NCI-H2227 (cell line): Measurements from ENCODE around the gene TSC22D2.

Source experiments
- DNase-seq: peaks from one replicate; lab custom pipeline; 2025; ENCODE audit not compliant: unreplicated experiment; lab: John Stamatoyannopoulos, UW

The TSC22D2 gene

DNA sequence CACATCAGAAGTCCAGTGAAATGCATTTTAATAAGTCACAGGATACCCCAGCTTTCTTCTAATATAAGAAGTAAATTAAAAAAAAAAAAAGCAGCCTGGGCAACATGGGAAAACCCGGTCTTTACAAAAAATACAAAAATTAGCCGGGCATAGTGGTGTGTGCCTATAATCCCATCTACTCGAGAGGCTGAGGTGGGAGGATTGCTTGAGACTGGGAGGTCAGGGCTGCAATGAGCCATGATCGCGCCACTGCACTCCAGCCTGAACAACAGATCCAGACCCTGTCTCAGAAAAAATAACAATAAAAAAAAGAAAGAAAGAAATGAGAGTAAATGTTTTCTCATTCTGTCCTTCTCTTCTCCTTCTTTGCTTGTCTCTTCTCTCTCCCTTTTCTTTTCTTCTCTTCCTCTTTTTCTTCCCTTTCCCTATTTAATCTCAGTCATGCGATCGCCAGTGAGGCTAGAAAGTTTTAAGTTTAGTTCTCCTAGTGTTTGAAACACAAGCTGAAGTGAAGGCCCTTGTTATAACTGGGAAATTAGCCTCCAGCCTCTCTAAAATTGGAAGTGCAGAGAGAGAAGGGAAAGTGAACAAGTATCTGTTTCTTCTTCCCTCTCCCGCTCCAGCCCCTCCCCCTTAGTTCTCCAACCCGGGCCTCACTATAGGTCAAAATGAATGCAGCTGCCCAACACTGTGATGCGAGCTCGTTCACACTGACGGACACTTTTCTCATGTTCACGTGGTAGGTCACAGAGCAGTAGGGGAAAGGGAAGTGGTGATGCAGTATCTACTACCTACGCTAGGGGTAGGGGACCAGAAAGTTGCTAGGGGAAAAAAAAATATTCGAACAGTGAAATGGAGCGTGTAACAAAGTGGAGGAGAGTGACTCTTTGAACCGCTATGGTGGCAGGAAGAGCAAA, 23.5 kb upstream of the TSC22D2 start:
- DNase-seq, result peak; percentile 76

DNA sequence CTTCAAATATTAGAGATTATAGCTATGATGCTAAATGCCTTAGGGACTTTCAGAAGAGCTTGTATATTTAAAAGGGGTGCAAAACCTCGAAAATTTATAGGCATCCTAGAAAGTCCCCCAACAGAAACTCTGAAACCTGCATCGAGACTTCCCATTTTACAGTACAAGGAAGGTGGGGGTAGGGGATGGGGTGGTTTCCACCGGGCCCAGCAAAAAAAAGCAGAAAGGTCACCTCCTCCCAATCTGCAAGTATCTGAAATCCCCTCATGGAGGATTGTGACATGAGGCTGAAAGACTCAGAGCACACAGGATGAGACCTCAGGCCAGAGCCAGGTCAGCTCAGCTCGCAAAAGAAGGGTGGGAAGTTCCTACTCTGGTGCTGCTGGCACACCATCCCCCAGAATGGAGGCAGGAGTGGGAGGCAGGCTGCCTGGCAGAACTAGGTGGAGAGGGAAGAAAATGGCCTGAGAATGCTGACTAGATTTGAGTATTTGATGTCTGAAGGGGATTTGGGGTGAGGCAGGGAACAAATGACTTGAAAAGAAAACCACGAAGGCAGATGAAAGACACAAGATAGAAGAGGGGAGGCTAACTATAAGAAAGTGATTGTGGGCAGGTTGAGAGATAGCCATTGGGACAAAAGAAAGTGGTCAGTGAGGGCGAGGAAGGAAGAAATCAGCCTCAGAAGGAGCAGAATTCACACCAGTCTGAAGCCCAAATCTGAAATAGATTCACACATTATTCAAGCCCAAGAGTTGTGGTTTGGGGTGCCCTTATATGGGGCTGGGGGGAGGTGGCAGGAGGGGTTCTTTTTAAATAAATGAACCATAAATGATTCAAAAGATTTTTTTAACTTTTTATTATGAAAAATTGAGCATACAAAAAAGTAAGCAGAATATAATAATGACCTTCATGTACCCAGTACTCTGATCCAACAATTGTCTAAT, 22.5 kb upstream of the TSC22D2 start:
- no peak for DNase-seq

DNA sequence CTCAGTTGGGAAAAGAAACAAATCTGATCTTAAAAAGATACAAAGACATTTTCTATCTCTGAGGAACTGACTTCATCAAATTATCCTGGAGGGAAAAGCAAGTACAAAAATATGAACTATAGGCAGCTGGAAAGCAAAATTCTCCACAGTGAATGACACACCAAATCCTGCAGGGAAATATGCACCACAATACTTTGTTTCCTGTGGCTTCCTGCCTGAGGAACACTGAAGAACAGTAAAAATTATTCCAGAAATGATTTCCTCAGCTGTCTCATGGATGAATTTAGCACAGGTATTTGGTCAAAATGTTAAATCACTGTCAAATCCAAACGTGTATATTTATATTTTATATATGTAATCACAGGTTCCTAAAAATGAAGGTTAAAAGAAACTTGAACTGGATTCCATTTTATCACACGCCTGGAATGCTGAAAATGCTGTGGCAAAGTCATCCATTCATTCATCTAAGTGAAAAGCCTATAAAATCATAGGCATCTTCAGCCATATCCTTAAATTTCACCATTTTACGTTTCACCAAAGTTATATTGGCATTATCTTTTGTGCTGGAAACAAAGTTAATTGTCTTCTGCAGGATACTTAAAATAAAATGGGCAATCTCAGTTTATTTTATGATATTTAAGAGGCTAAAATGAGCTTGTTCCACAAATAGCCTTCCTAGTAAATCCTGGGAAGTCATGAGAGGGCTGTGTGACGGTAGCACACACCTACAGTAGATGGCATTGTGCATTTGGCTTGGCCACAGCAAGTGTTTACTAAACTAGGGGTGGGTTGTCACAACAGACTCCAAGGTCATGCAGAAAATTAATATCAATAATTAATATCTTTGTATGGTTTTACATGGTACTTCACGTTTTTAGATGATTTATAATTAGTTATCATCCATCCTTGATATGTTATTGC, 19.3 kb upstream of the TSC22D2 start:
- DNase-seq, result no peak

DNA sequence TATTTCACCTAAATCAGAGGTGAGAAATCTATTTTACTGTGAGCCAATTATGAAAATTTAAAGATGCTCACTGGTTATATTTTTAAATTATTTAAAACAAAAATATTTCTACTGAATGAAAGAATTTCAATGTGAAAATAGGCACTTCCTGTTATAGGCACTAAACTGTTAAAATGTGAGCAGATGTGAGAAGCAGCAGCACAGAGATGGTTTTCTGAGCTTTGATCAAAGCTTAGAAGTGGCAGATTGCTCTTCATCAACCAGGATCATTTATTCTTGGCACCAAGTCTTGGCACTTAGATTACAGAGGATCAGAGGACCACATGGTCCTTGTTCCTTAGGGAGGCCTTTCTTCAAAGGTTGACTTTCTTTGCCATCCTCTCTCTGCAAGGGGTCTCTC, 18.0 kb upstream of the TSC22D2 start:
- no peak for DNase-seq

DNA sequence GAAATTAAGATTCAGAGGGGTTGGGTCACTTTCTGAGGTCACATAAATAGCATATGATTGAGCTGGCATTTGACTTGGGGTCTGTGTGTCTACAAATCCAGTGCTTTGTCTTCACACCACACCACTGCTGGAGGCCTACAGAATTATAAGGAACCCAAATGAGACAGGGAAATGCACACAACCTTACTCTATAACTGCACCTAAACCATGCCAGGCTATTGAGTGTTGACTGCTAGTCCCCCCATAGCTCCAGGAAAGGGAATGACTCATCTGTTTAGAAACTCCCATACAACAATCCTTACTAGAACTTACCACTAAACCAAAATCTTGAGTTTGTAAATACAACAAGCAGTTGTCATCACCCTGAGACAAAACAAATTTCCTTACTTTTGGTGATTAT, 16.9 kb upstream of the TSC22D2 start:
- DNase-seq, result no peak

DNA sequence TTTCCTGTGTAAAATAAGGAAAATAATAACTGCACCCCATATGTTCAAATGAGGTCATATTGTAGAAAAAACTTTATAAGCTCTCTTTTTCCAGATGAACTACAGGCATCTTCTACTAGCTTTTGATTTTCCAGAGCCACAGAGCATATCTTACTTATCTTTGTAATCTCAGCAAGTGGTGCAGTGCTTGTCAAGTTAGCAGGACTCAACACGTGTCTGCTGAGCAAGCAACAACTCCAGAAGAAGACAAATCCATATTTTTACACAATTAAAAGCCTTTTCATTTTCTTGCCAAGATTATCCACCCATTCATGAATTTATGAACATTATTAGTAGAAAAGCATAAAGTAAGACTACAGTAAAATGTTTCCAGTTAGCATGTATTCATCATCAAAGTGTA, 14.4 kb upstream of the TSC22D2 start:
- no peak for DNase-seq

DNA sequence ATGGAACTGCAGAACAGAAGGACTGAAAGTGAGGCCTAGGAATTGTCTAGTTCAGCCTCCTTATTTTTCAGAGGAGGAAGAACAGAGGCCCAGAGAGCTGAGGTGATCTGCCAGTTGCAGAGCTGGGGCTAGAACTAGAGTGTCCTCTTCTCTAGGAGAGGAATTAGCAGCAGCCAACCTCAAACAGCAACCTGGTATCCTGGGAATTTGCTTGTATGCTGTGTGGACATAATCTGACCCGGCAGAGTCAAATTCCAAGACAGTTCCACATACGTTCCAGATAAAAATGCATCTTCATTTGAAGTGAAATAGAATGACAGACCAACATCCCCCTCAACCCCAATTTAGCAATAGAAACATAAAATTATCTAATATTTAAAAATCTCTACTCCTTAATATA, 13.5 kb upstream of the TSC22D2 start:
- DNase-seq, result no peak

DNA sequence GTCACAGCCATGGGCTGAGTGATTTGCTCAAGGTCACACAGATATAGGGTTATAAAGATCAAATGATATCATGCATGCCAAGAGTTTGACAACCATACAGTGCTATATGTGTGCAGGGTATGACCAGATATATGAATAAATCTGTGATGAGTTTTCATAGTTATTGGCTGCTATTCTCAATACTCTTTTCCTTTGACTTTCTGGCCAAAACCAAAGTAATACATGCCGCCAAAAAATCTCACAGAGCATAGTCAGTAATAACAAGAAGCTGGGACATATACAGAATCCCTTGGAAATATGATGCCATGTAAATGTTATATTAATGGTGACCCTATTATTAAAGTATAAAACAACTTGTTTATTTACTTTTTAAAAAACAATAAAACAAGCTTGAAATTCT, 11.6 kb upstream of the TSC22D2 start:
- DNase-seq, result no peak

DNA sequence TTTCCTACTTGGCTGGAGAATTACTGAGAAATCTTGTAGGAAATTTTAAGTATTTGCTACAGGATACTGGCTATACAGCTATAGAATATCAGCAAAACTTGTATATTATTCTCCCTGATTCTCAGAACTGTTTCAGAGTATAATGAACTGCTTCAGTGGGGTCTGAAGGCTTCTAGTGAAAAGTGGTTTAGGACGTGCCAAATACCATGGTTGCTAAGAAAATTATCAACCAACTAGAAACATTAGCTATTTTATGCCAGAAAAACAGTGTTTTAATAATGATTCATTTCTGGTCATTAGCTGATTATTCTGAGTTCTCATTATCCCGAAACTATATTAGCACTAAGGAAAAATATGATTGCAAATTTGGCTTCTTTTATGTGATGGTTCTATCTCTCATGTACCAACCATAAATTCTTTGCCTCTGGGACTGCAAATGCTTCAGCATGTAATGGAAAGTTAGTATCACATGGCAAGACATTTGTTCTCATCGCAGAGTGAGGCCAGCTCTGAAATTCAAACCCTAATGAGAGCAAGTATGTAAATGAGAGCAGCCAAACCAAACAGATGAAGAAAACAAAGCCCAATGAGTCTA, 11.0 kb upstream of the TSC22D2 start:
- no peak for DNase-seq

DNA sequence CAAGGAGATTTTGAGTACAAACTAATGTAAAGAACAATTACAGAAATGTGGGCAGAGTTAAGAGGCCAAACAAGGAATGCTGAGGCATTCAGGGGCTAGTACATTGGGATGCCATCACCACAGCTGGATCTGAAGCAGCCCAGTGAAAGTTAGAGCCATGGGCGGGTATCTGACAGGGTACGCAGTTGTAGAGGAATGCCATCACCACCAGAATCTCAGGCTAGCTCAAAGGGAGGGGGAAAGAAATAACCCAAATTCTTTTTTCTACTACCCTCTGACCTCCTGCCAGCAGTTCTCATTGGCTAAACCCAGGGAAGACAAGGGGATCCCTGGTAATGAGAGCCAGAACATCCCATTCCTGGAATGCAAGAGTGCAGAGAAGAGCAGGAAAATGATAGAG, 9.0 kb upstream of the TSC22D2 start:
- DNase-seq, result no peak

DNA sequence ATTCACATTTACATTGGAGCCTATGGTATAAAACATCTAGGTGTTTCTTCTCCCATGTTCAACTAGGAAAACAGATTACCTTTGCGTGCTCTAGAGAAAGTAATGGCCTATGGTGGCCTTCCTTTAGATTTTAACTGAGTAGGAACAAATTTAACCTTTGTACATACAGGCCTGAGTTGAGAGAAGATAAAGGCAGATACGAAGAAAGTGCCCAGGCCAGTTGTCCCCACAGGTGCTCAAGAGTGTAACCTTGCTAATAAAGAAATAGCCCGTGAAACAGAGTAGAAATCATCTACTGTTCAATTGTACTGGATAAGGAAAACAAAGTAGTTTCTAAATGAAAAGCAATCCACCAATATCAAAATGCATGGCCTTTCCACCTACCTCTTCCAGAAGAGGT, 6.8 kb upstream of the TSC22D2 start:
- DNase-seq, result no peak

DNA sequence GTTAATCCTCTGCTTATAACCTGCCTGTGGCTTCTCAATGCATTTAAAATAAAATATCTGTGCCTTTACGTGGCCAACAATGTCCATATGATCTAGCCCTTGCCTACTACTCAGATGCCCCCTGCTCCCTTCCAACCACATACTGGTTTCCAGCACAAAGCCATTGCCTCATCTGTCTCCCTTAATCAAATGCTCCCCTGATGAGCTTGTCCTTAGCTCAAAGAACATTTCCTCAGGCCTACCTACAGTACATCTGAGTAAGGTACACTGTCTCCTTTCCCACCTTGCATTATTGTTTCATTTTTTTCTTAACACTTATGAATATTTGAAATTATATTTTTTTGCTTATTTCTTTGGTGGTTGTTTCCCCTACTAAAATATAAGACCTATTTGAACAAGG, 5.9 kb upstream of the TSC22D2 start:
- DNase-seq, result no peak

DNA sequence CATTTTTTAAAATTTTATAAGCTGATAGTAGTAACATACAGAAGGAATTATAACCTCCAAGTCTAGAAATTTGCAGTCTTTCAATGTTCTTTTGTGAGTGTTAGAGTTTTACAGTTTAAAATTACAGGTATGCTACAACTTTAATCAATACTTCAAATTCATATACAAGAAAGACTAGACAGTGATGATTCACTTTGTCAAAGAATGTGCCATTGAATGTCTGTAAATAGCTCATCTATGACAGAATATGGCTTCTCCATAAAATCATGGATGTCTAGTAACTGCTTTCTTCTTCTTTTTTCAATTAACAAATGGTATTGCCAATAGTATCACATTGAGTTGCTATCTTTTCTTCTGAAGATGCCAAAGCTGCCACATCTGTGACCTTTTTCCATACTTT, 4.1 kb upstream of the TSC22D2 start:
- DNase-seq, result no peak

DNA sequence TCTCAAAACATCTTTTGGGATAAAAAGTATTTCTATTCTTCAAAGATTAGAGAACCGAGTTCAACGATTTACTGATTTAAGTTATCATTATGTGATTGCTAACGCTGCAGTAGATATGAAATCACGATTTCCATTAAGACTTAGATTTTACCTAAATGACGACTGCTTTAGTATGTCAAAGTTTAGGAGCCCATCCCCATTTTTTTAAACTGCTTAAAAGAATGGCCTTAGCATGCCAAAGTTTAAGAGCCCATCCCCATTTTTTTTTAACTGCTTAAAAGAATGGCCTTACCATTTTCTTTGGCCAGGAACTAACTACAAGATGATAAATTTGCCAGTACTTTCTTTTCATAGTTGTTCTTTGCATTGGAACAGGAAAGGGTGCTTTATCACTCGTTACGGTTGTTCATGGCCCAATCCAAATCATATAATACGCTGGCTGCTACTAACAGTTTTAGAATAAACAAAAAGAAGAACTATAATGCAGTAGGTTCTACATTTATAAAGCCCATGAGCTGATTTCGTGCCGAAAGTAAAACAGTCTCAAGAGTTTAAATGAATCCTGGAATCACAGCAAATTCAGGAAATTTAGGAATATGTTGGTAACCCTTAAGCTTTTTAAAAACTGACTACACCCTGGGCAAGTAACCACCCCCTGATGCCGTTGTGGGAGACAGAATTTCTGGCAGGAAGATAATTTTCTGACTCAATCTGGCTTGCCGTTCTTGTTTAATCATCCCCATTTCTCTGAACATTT, 869 bp upstream of the TSC22D2 start:
- peak; percentile 9 for DNase-seq

DNA sequence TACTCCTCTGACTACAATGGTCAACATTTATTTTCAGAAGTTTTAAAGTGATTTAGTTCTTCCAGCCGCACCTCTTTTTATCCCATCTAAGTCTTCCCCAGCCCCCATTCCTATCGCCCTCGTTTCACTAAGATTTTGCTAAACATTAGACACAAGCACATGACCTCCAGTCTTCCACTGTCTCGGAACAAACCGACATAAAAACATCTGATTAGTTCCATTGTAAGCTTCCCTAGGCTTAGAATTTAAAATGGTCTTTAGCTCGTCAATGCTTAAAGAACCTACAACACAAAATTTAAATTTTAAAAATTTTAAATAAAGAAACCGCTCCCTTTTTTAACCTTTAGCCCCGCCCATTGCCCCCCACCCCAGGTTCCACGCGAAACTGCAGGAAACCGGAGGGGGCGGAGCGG, 284 bp upstream of the TSC22D2 start:
- peak; percentile 72 for DNase-seq

DNA sequence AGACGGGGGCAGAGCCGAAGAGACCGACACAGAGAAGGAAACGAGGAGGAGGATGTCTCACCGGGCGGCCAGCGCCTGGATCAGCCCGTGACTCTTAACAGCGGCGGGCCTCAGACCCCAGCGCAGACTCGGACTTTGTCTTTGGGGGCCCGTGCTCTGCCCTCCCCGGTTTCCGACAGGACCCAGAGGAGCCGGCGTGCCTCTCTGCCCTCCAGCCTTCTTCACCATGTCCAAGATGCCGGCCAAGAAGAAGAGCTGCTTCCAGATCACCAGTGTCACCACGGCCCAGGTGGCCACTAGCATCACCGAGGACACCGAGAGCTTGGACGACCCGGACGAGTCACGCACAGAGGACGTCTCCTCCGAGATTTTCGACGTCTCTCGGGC, 1.0 kb downstream of the TSC22D2 start:
- no peak for DNase-seq

DNA sequence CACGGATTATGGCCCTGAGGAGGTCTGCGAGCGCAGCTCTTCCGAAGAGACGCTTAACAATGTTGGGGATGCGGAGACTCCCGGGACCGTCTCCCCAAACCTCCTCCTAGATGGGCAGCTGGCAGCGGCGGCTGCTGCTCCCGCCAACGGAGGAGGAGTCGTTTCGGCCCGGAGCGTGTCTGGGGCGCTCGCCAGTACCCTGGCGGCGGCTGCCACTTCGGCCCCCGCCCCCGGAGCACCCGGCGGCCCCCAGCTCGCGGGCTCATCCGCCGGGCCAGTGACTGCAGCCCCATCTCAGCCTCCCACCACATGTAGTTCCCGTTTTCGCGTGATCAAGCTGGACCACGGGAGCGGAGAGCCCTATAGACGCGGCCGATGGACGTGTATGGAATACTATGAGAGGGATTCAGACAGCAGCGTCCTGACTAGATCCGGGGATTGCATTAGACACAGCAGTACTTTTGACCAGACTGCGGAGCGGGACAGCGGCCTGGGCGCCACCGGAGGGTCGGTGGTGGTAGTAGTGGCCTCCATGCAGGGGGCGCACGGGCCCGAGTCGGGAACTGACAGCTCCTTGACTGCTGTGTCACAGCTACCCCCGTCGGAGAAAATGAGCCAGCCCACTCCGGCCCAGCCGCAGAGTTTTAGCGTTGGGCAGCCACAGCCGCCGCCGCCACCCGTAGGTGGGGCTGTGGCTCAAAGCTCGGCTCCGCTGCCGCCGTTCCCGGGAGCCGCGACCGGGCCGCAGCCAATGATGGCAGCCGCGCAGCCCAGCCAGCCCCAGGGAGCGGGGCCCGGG, 1.6 kb downstream of the TSC22D2 start:
- peak; percentile 51 for DNase-seq

DNA sequence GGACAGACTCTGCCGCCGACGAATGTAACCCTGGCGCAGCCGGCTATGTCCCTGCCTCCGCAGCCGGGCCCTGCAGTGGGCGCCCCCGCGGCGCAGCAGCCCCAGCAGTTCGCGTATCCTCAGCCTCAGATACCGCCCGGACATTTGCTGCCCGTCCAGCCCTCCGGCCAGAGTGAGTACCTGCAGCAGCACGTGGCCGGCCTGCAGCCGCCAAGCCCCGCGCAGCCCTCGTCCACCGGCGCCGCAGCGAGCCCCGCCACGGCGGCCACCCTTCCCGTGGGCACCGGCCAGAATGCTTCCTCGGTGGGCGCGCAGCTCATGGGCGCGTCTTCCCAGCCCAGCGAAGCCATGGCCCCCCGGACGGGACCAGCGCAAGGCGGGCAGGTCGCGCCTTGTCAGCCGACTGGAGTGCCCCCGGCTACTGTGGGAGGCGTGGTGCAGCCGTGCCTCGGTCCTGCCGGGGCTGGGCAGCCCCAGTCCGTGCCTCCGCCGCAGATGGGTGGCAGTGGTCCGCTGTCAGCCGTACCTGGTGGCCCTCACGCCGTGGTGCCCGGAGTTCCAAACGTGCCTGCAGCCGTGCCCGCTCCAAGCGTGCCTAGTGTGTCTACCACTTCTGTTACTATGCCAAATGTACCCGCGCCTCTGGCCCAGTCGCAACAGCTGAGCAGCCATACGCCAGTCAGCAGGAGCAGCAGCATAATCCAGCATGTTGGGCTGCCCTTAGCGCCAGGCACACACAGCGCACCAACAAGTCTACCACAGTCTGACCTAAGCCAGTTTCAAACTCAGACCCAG, 2.4 kb downstream of the TSC22D2 start:
- peak; percentile 13 for DNase-seq
